ENCODE results near the gene NETO2. TPM values are rescaled to one million over a fixed set of nuclear protein-coding genes. Genes with fewer than 3 reads are reported as not detected.

NETO2 gene
- total RNA-seq, 1 donor from 2014 or later: 3.7 TPM

GRCh38 chr16:47069841-47070584 lies 73.7 kb downstream of the NETO2 start:
- Histone ChIP-seq H3K27me3 (ENCODE audit: control insufficient read depth in 3 of 3, insufficient read depth in 3 of 3, low read length in 3 of 3) (no peaks in the 10 kb centered on the region), H3K9me3 (ENCODE audit: control insufficient read depth in 3 of 3, low read length in 3 of 3) (no peaks in the 10 kb centered on the region), H3K9ac (ENCODE audit: low read depth in 1 of 3, low read length in 3 of 3) (no peak overlapping the region), H3K27ac (ENCODE audit: low read depth, low read length) (no peak overlapping the region), H3K36me3 (ENCODE audit: control insufficient read depth in 3 of 3, insufficient read depth in 3 of 3, low read length in 3 of 3) (no peaks in the 10 kb centered on the region), H3K4me1 (ENCODE audit: control insufficient read depth in 3 of 3, insufficient read depth in 3 of 3, low read length in 3 of 3) (no peaks in the 10 kb centered on the region), H3K4me3 (ENCODE audit: low read length in 3 of 3) (no peak overlapping the region)

- H3K4me1 ChIP-seq (ENCODE audit: control insufficient read depth in 3 of 3, insufficient read depth in 3 of 3, low read length in 3 of 3): no peaks in the 10 kb centered on the region
Observed at GRCh38 chr16:47069313-47069712, 74.4 kb downstream of the NETO2 start.

GRCh38 chr16:47067203-47067602 lies 76.5 kb downstream of the NETO2 start:
- Histone ChIP-seq H3K4me1 (ENCODE audit: control insufficient read depth in 3 of 3, insufficient read depth in 3 of 3, low read length in 3 of 3) (no peaks in the 10 kb centered on the region), H3K9me3 (ENCODE audit: control insufficient read depth in 3 of 3, low read length in 3 of 3) (peaks cover 0 to 2% (median 0%) of the 10 kb centered on the region in 3 donors), H3K27ac (ENCODE audit: low read depth, low read length) (no peak overlapping the region), H3K36me3 (ENCODE audit: control insufficient read depth in 3 of 3, insufficient read depth in 3 of 3, low read length in 3 of 3) (no peaks in the 10 kb centered on the region), H3K27me3 (ENCODE audit: control insufficient read depth in 3 of 3, insufficient read depth in 3 of 3, low read length in 3 of 3) (no peaks in the 10 kb centered on the region), H3K4me3 (ENCODE audit: low read length in 3 of 3) (no peak overlapping the region), H3K9ac (ENCODE audit: low read depth in 1 of 3, low read length in 3 of 3) (no peak overlapping the region)

More at GRCh38 chr16:47069313-47069712, 74.4 kb downstream of the NETO2 start:
- no peak overlapping the region for H3K27ac ChIP-seq (ENCODE audit: low read depth, low read length)
- H3K9ac ChIP-seq (ENCODE audit: low read depth in 1 of 3, low read length in 3 of 3): no peak overlapping the region
- no peaks in the 10 kb centered on the region for H3K9me3 ChIP-seq (ENCODE audit: control insufficient read depth in 3 of 3, low read length in 3 of 3)
- no peak overlapping the region for H3K4me3 ChIP-seq (ENCODE audit: low read length in 3 of 3)
- H3K36me3 ChIP-seq (ENCODE audit: control insufficient read depth in 3 of 3, insufficient read depth in 3 of 3, low read length in 3 of 3): no peaks in the 10 kb centered on the region
- no peaks in the 10 kb centered on the region for H3K27me3 ChIP-seq (ENCODE audit: control insufficient read depth in 3 of 3, insufficient read depth in 3 of 3, low read length in 3 of 3)

GRCh38 chr16:47065766-47066688 lies 77.7 kb downstream of the NETO2 start:
- Histone ChIP-seq H3K9ac (ENCODE audit: low read depth in 1 of 3, low read length in 3 of 3) (no peak overlapping the region), H3K36me3 (ENCODE audit: control insufficient read depth in 3 of 3, insufficient read depth in 3 of 3, low read length in 3 of 3) (no peaks in the 10 kb centered on the region)

GRCh38 chr16:47064775-47065174 lies 79.0 kb downstream of the NETO2 start:
- Histone ChIP-seq H3K36me3 (ENCODE audit: control insufficient read depth in 3 of 3, insufficient read depth in 3 of 3, low read length in 3 of 3) (no peaks in the 10 kb centered on the region), H3K4me1 (ENCODE audit: control insufficient read depth in 3 of 3, insufficient read depth in 3 of 3, low read length in 3 of 3) (no peaks in the 10 kb centered on the region), H3K4me3 (ENCODE audit: low read length in 3 of 3) (no peak overlapping the region), H3K9ac (ENCODE audit: low read depth in 1 of 3, low read length in 3 of 3) (no peak overlapping the region), H3K27ac (ENCODE audit: low read depth, low read length) (no peak overlapping the region), H3K27me3 (ENCODE audit: control insufficient read depth in 3 of 3, insufficient read depth in 3 of 3, low read length in 3 of 3) (peaks cover 0 to 12% (median 11%) of the 10 kb centered on the region in 3 donors), H3K9me3 (ENCODE audit: control insufficient read depth in 3 of 3, low read length in 3 of 3) (peaks cover 0 to 2% (median 0%) of the 10 kb centered on the region in 3 donors)

More at GRCh38 chr16:47065766-47066688, 77.7 kb downstream of the NETO2 start:
- H3K9me3 ChIP-seq (ENCODE audit: control insufficient read depth in 3 of 3, low read length in 3 of 3): peaks cover 0 to 2% (median 0%) of the 10 kb centered on the region in 3 donors
- no peak overlapping the region for H3K27ac ChIP-seq (ENCODE audit: low read depth, low read length)
- H3K4me1 ChIP-seq (ENCODE audit: control insufficient read depth in 3 of 3, insufficient read depth in 3 of 3, low read length in 3 of 3): no peaks in the 10 kb centered on the region
- no peak overlapping the region for H3K4me3 ChIP-seq (ENCODE audit: low read length in 3 of 3)
- peaks cover 0 to 5% (median 5%) of the 10 kb centered on the region in 3 donors for H3K27me3 ChIP-seq (ENCODE audit: control insufficient read depth in 3 of 3, insufficient read depth in 3 of 3, low read length in 3 of 3)

GRCh38 chr16:47063011-47063724 lies 80.6 kb downstream of the NETO2 start:
- Histone ChIP-seq H3K4me1 (ENCODE audit: control insufficient read depth in 3 of 3, insufficient read depth in 3 of 3, low read length in 3 of 3) (no peaks in the 10 kb centered on the region), H3K9me3 (ENCODE audit: control insufficient read depth in 3 of 3, low read length in 3 of 3) (peaks cover 0 to 2% (median 0%) of the 10 kb centered on the region in 3 donors), H3K36me3 (ENCODE audit: control insufficient read depth in 3 of 3, insufficient read depth in 3 of 3, low read length in 3 of 3) (no peaks in the 10 kb centered on the region), H3K4me3 (ENCODE audit: low read length in 3 of 3) (no peak overlapping the region), H3K27ac (ENCODE audit: low read depth, low read length) (no peak overlapping the region), H3K27me3 (ENCODE audit: control insufficient read depth in 3 of 3, insufficient read depth in 3 of 3, low read length in 3 of 3) (peaks cover 0 to 12% (median 11%) of the 10 kb centered on the region in 3 donors), H3K9ac (ENCODE audit: low read depth in 1 of 3, low read length in 3 of 3) (no peak overlapping the region)

- Histone ChIP-seq H3K4me1 (ENCODE audit: control insufficient read depth in 3 of 3, insufficient read depth in 3 of 3, low read length in 3 of 3) (no peaks in the 10 kb centered on the region), H3K36me3 (ENCODE audit: control insufficient read depth in 3 of 3, insufficient read depth in 3 of 3, low read length in 3 of 3) (no peaks in the 10 kb centered on the region), H3K27ac (ENCODE audit: low read depth, low read length) (no peak overlapping the region), H3K9ac (ENCODE audit: low read depth in 1 of 3, low read length in 3 of 3) (no peak overlapping the region), H3K9me3 (ENCODE audit: control insufficient read depth in 3 of 3, low read length in 3 of 3) (peaks cover 0 to 2% (median 0%) of the 10 kb centered on the region in 3 donors), H3K4me3 (ENCODE audit: low read length in 3 of 3) (no peak overlapping the region), H3K27me3 (ENCODE audit: control insufficient read depth in 3 of 3, insufficient read depth in 3 of 3, low read length in 3 of 3) (peaks cover 0 to 16% (median 16%) of the 10 kb centered on the region in 3 donors)
Observed at GRCh38 chr16:47061204-47061603, 82.5 kb downstream of the NETO2 start.

GRCh38 chr16:47060596-47060995 lies 83.1 kb downstream of the NETO2 start:
- no peak overlapping the region for H3K4me3 ChIP-seq (ENCODE audit: low read length in 3 of 3)
- H3K27ac ChIP-seq (ENCODE audit: low read depth, low read length): no peak overlapping the region
- no peak overlapping the region for H3K9ac ChIP-seq (ENCODE audit: low read depth in 1 of 3, low read length in 3 of 3)
- H3K36me3 ChIP-seq (ENCODE audit: control insufficient read depth in 3 of 3, insufficient read depth in 3 of 3, low read length in 3 of 3): no peaks in the 10 kb centered on the region
- H3K9me3 ChIP-seq (ENCODE audit: control insufficient read depth in 3 of 3, low read length in 3 of 3): peaks cover 0 to 2% (median 0%) of the 10 kb centered on the region in 3 donors
- peaks cover 0 to 16% (median 16%) of the 10 kb centered on the region in 3 donors for H3K27me3 ChIP-seq (ENCODE audit: control insufficient read depth in 3 of 3, insufficient read depth in 3 of 3, low read length in 3 of 3)
- H3K4me1 ChIP-seq (ENCODE audit: control insufficient read depth in 3 of 3, insufficient read depth in 3 of 3, low read length in 3 of 3): no peaks in the 10 kb centered on the region

- peaks cover 0 to 16% (median 16%) of the 10 kb centered on the region in 3 donors for H3K27me3 ChIP-seq (ENCODE audit: control insufficient read depth in 3 of 3, insufficient read depth in 3 of 3, low read length in 3 of 3)
- H3K4me1 ChIP-seq (ENCODE audit: control insufficient read depth in 3 of 3, insufficient read depth in 3 of 3, low read length in 3 of 3): no peaks in the 10 kb centered on the region
- H3K36me3 ChIP-seq (ENCODE audit: control insufficient read depth in 3 of 3, insufficient read depth in 3 of 3, low read length in 3 of 3): no peaks in the 10 kb centered on the region
- H3K27ac ChIP-seq (ENCODE audit: low read depth, low read length): no peak overlapping the region
- peaks cover 0 to 2% (median 0%) of the 10 kb centered on the region in 3 donors for H3K9me3 ChIP-seq (ENCODE audit: control insufficient read depth in 3 of 3, low read length in 3 of 3)
- no peak overlapping the region for H3K9ac ChIP-seq (ENCODE audit: low read depth in 1 of 3, low read length in 3 of 3)
- H3K4me3 ChIP-seq (ENCODE audit: low read length in 3 of 3): no peak overlapping the region
Observed at GRCh38 chr16:47059991-47060390, 83.8 kb downstream of the NETO2 start.
